Lower lobe of right lung (tissue), 2 donors: ENCODE measurements around the gene ALDH1B1. TPM values are rescaled to one million over a fixed set of nuclear protein-coding genes. Genes with fewer than 3 reads are reported as not detected.

ENCODE experiments used
- ATAC-seq, 2 donors: fragments of 200-7000 bp; cut with Tn5 transposase; one replicate each; pipeline ENCODE4 v1.9.1; 2020 to 2022; ENCODE audit warnings: mild to moderate bottlenecking in 2 of 2, moderate library complexity in 2 of 2
- DNase-seq: peaks from one replicate; pipeline ENCODE4 v3.0.0-alpha.2; 2020
- H3K27ac ChIP-seq: fragments of 200-600 bp; one replicate; pipeline ENCODE4 v1.8.0; 2022
- H3K27me3 ChIP-seq: fragments of 200-600 bp; one replicate; pipeline ENCODE4 v1.8.0; 2022; ENCODE audit warnings: low read depth
- H3K36me3 ChIP-seq: fragments of 200-600 bp; one replicate; pipeline ENCODE4 v1.8.0; 2022; ENCODE audit warnings: mild to moderate bottlenecking
- H3K4me1 ChIP-seq: fragments of 200-600 bp; one replicate; pipeline ENCODE4 v1.8.0; 2022
- H3K4me3 ChIP-seq: fragments of 200-600 bp; one replicate; pipeline ENCODE4 v1.8.0; 2022; ENCODE audit warnings: mild to moderate bottlenecking
- H3K9me3 ChIP-seq: fragments of 200-600 bp; one replicate; pipeline ENCODE4 v1.8.0; 2022
- intact Hi-C: fragments of 100-400 bp; cut with DNase I; formaldehyde crosslinking; loops from one replicate; pipeline ENCODE4 v1.11.0; 2022
- total RNA-seq: library from RNA; stranded (reverse); fragmentation: NEBNext Ultra II Directional; extraction: Animal tissue kit (Norgen Biotek cat#: 25700); gene quantifications from one replicate; pipeline ENCODE4 v1.2.1, GENCODE V29; 2021
- TF ChIP-seq, protein P1 (sequence below): fragments of 200-600 bp; IDR thresholded peaks from one replicate; pipeline ENCODE4 v1.8.0; 2022; ENCODE audit warnings: antibody characterized with exemption, mild to moderate bottlenecking
- donor health status: DM: no; HTN: yes; CAD: no; lungs with severe emphysema.

Gene ALDH1B1
- total RNA-seq, 1 donor from 2014 or later: 10.8 TPM

- Histone ChIP-seq H3K4me3 (no peak overlapping the region), H3K36me3 (no peaks in the 10 kb centered on the region), H3K4me1 (no peaks in the 10 kb centered on the region), H3K27me3 (no peaks in the 10 kb centered on the region), H3K27ac (no peak overlapping the region), H3K9me3 (no peaks in the 10 kb centered on the region)
- ATAC-seq (no peak), DNase-seq (no peak)
- TF ChIP-seq, protein P1, sequence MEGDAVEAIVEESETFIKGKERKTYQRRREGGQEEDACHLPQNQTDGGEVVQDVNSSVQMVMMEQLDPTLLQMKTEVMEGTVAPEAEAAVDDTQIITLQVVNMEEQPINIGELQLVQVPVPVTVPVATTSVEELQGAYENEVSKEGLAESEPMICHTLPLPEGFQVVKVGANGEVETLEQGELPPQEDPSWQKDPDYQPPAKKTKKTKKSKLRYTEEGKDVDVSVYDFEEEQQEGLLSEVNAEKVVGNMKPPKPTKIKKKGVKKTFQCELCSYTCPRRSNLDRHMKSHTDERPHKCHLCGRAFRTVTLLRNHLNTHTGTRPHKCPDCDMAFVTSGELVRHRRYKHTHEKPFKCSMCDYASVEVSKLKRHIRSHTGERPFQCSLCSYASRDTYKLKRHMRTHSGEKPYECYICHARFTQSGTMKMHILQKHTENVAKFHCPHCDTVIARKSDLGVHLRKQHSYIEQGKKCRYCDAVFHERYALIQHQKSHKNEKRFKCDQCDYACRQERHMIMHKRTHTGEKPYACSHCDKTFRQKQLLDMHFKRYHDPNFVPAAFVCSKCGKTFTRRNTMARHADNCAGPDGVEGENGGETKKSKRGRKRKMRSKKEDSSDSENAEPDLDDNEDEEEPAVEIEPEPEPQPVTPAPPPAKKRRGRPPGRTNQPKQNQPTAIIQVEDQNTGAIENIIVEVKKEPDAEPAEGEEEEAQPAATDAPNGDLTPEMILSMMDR: no peak
- intact Hi-C loops: no loop called here
These were observed 6.1 kb upstream of the ALDH1B1 start for GRCh38 chr9:38386319-38386895.

GRCh38 chr9:38387066-38387465 is 5.4 kb upstream of the ALDH1B1 start:
- Histone ChIP-seq H3K36me3 (no peaks in the 10 kb centered on the region), H3K27ac (no peak overlapping the region), H3K27me3 (no peaks in the 10 kb centered on the region), H3K9me3 (no peaks in the 10 kb centered on the region), H3K4me3 (no peak overlapping the region), H3K4me1 (peaks cover 3% of the 10 kb centered on the region)
- ATAC-seq (no peak), DNase-seq (no peak)
- intact Hi-C loops: no loop called here
- TF ChIP-seq, protein P1: no peak

DNA sequence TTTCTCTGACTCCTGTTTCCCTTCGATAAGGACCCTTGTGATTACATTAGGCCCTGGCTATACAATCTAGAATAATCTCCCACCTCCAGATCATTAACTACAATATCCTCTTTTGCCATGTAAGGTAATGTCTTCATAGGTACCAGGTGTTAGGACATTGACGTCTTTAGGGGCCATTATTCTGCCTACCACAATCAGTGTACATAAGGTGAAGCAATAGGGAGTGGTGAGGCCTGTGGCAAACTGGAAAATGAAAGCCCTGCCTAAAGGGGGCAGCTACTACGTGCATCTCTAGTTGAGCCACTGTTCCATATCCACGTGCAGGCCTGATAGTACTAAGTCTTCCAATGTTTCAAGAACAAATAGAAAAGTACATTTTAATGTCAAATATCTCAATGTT is 4.8 kb upstream of the ALDH1B1 start:
- intact Hi-C loops: no loop called here
- Histone ChIP-seq H3K27me3 (no peaks in the 10 kb centered on the region), H3K9me3 (no peaks in the 10 kb centered on the region), H3K27ac (no peak overlapping the region), H3K36me3 (no peaks in the 10 kb centered on the region), H3K4me1 (peaks cover 5% of the 10 kb centered on the region), H3K4me3 (no peak overlapping the region)
- no peak for ATAC-seq
- TF ChIP-seq, protein P1: no peak
- no peak for DNase-seq

DNA sequence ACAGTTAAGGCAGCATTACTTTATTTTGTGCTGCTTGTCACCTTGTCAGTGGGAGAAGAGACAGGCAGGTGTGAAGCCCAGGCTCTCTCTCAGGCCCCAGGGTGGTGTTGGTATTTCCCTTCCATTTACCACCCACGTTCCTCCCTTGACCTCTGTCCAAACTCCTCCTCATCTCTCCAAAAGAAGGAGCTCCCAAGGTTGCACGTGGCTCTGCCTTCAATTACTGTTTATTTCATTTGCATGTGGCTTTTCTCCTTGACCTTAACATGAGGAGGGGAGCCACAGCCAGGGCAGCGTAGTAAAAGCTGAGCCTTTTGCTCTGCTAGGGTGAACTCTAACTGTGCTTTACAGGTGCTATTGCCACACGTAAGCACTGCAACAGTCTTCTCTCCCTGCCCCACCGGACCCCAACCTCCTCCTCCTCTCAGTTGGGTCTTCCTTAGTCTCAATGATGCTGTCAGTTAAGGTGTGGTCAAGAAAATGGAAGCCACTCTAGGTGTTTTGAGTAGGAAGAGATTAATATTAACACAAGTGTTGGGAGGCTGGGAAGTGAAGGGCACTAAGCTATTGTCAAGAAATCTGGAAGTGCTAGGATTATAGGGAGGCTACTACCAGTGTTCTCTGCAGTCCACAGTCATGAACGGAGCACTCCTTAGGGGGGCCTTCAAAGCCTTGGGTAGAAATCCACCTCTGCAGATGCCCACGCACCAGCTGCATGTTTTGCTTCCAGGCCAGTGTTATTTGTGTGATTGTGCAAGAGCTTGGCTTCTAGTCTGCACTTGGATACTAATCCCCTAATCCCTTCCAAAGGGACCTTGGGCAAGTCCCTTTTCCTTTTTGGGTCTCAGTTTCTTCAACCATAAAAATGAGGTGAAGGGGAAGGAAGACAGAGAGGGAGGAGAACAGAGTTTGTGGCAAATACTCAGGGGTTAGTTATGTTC is 3.9 kb upstream of the ALDH1B1 start:
- H3K9me3 ChIP-seq: no peaks in the 10 kb centered on the region
- no peaks in the 10 kb centered on the region for H3K36me3 ChIP-seq
- TF ChIP-seq, protein P1: no peak
- H3K4me3 ChIP-seq: no peak overlapping the region
- H3K27ac ChIP-seq: no peak overlapping the region
- H3K27me3 ChIP-seq: no peaks in the 10 kb centered on the region
- DNase-seq (no peak), ATAC-seq (no peak)
- intact Hi-C loops: no loop called here
- peaks cover 10% of the 10 kb centered on the region for H3K4me1 ChIP-seq

- ATAC-seq (no peak), DNase-seq (no peak)
- Histone ChIP-seq H3K27me3 (no peaks in the 10 kb centered on the region), H3K4me3 (no peak overlapping the region), H3K36me3 (no peaks in the 10 kb centered on the region), H3K4me1 (peaks cover 10% of the 10 kb centered on the region), H3K9me3 (no peaks in the 10 kb centered on the region), H3K27ac (peak overlapping the region; percentile 14)
- TF ChIP-seq, protein P1: no peak
- intact Hi-C loops: no loop called here
These were observed 3.2 kb upstream of the ALDH1B1 start for GRCh38 chr9:38389313-38389712.
